IPS-NIHi7 (cell line): Measurements from ENCODE around the gene ATP5MC3.
A peak's percentile ranks its signal among the peaks of the same experiment; 100 is the strongest.

Source experiments
- DNase-seq: peaks from one replicate; pipeline ENCODE4 v3.0.0; 2012; ENCODE audit warnings: mixed read lengths; ENCODE audit errors: extremely low spot score

Gene ATP5MC3

GRCh38 chr2:175167792-175168563, 13.5 kb downstream of the ATP5MC3 start, which contains the start of gene ATF2:
TSS of gene ATF2 (minus strand) at chr2:175168203. CDS start at chr2:175136443, 31,760 bp downstream.
- peak; percentile 97 for DNase-seq

GRCh38 chr2:175167076-175167791, 14.3 kb downstream of the ATP5MC3 start:
- DNase-seq = peak; percentile 49

DNA sequence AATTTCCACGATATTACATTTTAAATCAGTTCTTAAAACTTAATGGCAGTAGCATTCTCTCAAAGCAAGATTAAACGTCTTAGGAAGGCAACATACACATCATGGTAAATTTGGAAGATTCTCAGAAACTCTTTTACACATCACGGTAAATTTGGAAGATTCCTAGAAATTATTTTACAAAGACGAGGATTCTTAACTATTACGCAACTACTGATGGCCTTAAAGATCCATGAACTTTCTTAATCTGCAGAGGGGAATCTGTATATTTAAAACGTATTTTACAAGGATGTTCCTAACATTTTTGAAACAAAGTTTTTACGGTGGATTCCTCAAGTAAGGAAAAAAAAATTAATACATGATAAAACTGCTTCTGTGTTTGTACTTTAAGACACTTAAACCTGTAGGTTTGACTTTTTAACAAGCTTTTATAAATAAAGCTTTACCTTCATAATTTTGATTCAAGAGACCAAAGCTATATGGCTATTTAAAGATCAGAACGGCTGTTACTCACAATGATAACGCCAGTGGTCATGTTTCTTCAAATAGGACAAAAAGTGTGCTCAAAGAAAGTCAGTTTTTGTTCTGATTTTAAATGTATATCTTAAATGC, 15.2 kb downstream of the ATP5MC3 start:
- DNase-seq = no peak

- DNase-seq = no peak
These were observed 17.3 kb downstream of the ATP5MC3 start for GRCh38 chr2:175164235-175164634.

- DNase-seq = no peak
These were observed 22.6 kb downstream of the ATP5MC3 start for GRCh38 chr2:175158894-175159293.

DNA sequence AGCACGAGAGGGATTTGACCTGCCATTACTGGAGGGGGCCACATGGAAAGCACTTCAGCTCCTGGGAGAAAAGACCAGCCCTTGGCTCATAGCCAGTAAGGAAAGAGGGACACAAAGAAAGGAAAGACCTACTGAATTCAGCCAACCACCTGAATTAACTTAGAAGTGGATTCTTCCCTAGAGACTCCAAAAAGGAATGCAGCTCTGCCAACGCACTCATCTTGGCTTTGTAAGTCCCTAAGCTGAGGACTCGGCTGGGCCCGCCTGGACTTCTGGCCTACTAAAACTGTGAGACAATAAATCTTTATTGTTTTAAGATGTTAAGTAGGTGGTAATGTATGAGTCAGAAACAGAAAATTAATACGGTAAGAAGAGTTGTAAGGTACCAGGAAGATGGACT, 25.0 kb downstream of the ATP5MC3 start:
- DNase-seq = no peak

DNA sequence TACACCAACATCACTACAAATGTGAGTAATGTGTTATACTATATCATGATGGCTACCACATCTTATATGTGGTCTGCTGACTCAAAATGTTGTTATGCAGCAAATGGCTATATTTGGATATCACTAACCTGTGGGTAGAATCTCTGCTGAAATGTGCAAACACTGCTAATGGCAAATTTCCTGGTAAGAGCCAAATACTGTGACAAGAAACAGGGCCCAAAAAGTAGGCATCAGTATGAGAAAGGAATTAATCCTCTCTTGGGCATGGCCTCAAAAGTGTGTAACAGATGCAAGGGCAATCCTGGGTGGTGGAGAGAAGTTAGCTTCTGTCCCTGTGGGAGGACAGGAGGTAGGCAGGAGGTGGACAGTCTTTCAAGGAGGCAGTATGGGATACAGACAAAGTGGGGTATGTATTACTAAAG, 26.8 kb downstream of the ATP5MC3 start:
- DNase-seq = no peak

- no peak for DNase-seq
These were observed 29.3 kb downstream of the ATP5MC3 start for GRCh38 chr2:175152242-175152641.

DNA sequence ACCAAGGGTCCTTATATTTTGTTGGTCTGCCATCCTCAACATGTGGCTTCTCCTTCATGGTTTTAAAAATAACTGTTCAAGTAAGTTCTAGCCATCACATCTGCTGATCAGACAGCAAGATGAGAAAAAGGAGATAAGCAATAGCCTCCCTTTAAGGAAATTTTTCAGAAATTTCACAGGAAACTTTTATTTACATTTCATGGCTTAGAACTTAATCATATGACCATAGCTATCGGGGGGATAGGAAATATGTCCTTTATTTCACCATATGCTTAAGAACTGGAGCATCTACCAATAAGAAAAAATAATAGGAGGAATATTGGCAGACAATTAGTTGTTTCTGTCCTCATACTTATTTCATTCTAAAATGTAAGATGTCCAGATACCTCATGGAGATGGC, 29.7 kb downstream of the ATP5MC3 start:
- no peak for DNase-seq

DNA sequence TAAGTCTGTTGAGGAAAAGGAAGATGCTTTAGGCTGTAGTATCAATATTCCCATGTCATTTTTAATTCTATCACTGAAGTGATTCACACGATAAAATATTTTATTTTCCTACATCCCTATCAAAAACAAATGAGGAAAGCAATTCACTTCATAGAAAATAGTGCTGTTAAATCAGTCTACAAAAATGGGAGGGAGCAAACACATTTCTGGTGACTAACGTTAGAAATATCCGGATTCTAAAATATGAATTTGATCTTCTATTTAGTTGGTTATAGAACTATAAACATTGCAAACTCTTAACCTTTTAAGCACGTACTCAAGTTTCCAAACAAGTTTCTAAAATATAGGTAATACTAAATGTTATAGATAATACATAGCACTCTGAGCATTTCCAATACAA, 34.3 kb downstream of the ATP5MC3 start:
- DNase-seq = no peak

DNA sequence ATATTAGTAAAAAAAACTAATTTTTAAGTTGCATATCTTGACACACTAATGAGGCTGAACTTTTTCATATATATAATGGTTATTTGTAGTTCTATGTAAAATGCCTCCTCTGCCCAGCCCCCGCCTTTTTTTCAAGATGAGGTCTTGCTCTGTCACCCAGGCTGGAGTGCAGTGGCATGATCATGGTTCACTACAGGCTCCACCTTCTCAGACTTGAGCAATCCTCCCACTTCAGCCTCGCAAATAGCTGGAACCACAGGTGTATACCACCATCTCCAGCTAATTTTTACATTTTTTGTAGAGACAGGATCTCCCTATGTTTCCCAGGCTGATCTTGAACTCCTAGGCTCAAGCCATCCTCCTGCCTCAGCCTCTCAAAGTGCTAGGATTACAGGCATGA, 37.8 kb downstream of the ATP5MC3 start:
- no peak for DNase-seq

GRCh38 chr2:175143191-175143590, 38.3 kb downstream of the ATP5MC3 start:
- DNase-seq = no peak

DNA sequence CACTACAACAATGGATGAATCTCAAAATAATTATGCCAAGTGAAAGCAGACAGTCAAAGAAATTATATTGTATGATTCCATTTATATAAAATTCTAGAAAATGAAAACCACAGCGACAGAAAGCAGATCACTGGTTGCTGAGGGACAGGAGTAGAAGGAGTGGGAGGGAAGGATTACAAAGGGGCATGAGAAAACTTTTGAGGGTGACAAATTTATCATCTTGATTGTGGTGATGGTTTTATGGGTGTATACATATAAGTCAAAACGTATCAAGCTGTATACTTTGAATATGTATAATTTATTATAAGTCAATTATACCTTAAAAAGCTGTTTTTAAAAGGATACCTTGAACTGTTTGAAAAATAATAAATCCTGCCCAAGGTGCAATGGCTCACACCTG, 41.2 kb downstream of the ATP5MC3 start:
- no peak for DNase-seq

- no peak for DNase-seq
These were observed 43.7 kb downstream of the ATP5MC3 start for GRCh38 chr2:175137793-175138192.

- no peak for DNase-seq
These were observed 44.9 kb downstream of the ATP5MC3 start for GRCh38 chr2:175136334-175137215.

DNA sequence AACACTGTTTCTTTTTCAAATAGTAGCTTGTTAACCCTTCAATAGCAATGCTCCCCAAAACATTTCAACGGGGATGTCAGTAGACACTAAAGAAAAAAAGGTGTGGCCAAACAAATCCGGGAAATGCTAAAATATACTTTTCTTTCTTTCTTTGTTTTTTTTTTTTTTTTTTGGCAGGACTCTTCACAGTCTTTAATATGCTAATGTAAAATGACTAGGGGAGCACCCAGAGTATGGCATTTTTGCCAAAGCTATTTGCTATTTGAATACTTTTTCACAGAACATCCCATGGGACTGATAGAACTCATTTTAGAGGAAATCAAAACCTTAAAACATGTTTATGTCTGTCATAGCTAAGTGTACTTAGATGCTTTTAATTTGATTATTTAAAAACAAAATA, 45.6 kb downstream of the ATP5MC3 start:
- no peak for DNase-seq

- no peak for DNase-seq
These were observed 46.3 kb downstream of the ATP5MC3 start for GRCh38 chr2:175135177-175135576.

- no peak for DNase-seq
These were observed 50.3 kb downstream of the ATP5MC3 start for GRCh38 chr2:175131252-175131651.

- no peak for DNase-seq
These were observed 54.8 kb downstream of the ATP5MC3 start for GRCh38 chr2:175126661-175127060.
